CD4-positive, alpha-beta T cell treated with Interleukin-4 for 4 hours (primary cell): ENCODE results near the gene RNF141.
A peak's percentile ranks its signal among the peaks of the same experiment; 100 is the strongest.

Source experiments
- DNase-seq: peaks from one replicate; pipeline ENCODE4 v3.0.0-alpha.2; 2020

Gene RNF141

GRCh38 chr11:10558288-10558687 lies 17.3 kb upstream of the RNF141 start:
- no peak for DNase-seq

GRCh38 chr11:10556590-10556989 lies 15.6 kb upstream of the RNF141 start:
- no peak for DNase-seq

DNA sequence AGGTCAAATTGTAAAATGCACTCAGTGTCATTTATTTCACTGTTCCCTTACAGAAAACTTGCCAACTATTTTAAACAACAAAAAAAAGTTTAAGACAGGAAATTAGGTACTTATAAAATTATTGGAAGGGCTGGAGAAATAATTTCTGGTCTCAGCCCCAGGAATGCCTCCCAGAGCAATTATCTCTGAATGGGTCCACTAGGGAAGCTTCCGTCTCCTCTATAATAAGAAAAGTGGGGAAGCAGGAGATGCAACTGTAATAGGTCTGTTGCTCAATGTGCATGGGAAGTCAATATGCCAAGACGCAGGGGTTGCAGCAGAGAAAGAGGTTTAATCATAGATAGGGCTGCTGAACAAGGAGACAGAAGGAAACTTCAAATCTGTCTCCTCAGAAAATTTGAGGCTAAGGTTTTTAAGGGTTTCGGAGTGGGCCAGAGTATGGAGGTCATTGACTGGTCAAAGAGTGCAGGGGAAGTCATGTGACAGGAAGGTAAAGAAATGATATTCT lies 10.9 kb upstream of the RNF141 start:
- DNase-seq: no peak

GRCh38 chr11:10551290-10551592 lies 10.3 kb upstream of the RNF141 start:
- DNase-seq: no peak

GRCh38 chr11:10550503-10551289 lies 9.7 kb upstream of the RNF141 start:
- DNase-seq: no peak

GRCh38 chr11:10544491-10545465 lies 3.8 kb upstream of the RNF141 start:
- DNase-seq: no peak

DNA sequence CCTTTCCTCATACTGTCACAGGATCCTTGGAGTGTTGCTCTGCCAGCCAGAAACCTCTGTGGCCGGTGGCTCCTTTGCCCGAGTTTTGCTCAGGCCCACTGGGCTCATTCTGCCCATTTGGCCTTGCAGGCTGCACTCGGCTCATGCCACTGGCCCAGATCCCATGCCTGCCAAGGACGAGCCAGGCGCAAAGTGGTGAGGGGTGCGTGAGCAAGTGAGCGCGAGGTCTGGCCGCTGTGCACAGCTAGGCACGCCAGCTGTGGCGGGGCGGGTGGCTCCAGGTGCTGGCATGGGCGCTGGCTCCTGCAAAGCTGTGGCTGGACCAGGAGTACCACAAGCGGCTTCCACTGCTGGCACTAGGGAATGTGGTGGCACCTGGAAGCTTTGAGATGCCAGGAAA lies 2.8 kb upstream of the RNF141 start:
- DNase-seq: no peak

GRCh38 chr11:10542776-10543175 lies 1.8 kb upstream of the RNF141 start:
- no peak for DNase-seq

DNA sequence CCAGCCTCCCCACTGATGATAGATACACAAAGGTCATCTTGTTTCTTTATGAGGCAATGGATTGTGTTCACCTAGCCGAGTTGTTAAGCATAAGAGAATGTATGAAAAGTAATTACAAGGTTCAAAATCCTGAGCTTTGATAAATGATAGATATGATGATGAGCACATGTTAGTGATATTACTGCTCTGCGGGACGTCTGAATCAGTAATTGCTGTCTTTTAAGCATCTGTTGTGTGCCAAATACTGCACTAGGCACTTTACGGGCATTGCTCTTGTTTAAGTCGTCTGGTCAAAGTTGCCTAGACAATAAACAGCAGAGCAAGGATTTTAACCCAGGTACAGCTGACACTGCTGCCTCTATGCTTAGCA lies 559 bp upstream of the RNF141 start:
- DNase-seq: no peak

- DNase-seq: no peak
These were observed 457 bp downstream of the RNF141 start for GRCh38 chr11:10540546-10540914.

- DNase-seq: no peak
These were observed 1.6 kb downstream of the RNF141 start for GRCh38 chr11:10539339-10539738.

DNA sequence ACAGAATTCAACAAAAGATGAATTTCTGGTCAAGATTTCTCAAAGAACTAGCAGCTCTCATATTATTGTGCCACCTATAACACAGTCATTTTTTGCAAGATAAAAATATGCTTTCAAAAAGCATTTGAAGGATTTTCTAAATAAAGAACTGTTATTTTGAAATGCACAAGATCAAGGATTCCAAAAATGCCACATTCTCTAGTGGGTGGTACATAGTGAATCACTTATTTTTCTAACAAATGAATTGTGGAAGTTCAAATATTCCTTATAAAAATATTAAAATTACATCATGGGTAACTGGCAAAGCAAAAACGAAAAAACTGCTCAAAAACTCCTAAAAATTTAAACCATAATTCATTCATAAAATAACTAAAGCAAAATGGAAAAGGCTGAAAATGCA lies 2.1 kb downstream of the RNF141 start:
- DNase-seq: no peak

DNA sequence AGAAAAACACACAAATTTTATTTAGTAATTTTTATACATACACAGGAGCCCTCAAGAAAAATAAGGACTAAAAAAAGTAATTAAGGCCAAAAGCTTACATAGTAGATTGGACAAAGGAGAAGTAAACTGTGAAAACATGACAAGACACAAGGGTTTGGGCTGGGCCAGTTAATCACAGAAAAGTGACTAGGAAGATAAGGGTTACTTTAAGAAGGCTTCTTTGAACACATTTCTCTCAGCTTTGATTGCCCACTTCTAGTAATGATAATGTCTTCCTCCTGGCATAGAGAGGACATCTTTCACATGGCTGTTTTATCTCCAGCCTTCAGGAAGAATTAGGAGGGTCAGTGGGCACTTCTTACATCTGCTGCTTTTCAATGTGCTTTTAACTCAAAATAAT lies 3.4 kb downstream of the RNF141 start:
- DNase-seq: no peak

DNA sequence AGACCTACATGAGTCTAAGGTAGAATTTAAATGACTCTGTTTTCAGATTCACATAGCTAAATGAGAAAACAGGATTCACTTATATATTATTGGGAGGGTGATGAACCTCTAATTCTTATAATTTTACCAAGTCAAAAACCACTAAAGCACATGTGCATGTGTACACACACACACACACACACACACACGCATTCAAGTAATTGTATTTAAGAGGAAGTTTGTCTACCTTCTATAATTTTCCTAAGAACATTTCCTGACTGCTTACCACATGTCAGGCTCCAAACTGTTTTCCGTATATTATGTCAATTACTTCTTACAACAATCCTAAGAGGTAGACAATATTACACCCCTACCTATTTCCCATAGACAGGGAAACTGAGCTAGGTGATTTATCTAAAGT lies 6.7 kb downstream of the RNF141 start:
- DNase-seq: no peak

- DNase-seq: no peak
These were observed 7.7 kb downstream of the RNF141 start for GRCh38 chr11:10533323-10533722.

DNA sequence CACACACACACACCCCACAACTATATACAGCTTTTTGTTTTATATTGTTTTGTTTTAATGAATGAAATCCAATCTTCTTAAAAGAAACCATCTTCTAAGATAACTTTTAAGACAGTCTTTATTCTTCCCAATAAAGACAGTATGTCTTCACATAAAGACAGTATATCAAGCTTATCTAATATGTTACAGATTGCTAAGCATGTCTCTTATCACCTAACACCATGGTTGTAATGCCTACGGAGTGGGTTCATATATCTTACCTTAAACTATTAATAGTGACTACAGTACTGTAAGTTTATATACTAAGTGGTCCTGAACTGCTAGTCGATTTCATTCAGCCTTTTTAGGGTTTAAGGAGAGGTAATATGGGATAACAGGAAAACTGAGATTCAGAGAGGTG lies 8.5 kb downstream of the RNF141 start:
- DNase-seq: no peak

DNA sequence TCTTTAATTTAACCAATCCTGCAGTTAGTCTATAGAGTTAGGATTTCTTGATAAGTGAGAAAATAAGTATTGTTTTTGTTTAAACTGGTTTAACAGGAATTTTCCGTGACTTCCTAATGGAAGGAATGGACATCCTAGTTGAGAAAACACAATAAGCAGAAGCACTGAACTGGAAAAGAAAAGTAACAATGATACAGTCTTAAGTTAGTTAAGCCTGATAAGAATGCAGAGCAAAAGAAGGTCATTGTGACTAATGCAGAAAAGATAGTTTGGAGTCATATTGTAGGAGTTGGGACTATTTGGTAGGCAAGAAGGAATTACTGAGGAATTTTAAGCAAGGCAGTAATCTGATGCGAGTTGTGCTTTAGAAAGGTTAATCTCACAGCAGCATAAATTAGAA lies 11.7 kb downstream of the RNF141 start:
- no peak for DNase-seq

- DNase-seq: no peak
These were observed 12.9 kb downstream of the RNF141 start for GRCh38 chr11:10528121-10528520.

- DNase-seq: peak; percentile 9
These were observed 13.7 kb downstream of the RNF141 start for GRCh38 chr11:10526974-10527918.

GRCh38 chr11:10524471-10524870 lies 16.5 kb downstream of the RNF141 start:
- DNase-seq: no peak

DNA sequence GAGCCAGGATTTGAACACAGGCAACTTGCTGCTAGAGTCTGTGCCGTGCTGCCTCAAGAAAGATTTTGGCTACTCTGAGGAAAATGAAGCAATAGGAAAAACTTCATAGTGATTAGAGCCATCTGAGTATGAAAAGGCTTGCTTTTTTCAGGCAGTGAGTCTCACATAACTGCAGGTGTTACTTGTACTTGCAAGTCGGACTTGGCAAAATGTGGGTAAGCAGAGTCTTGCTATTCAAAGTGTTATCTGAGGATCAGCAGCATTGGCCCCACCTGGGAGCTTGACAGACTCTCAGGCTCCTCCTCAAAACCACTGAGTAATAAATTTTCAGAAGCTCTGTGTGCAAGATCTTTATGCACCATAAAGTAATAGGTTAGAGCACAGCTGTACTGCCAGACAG lies 18.1 kb downstream of the RNF141 start:
- DNase-seq: no peak

DNA sequence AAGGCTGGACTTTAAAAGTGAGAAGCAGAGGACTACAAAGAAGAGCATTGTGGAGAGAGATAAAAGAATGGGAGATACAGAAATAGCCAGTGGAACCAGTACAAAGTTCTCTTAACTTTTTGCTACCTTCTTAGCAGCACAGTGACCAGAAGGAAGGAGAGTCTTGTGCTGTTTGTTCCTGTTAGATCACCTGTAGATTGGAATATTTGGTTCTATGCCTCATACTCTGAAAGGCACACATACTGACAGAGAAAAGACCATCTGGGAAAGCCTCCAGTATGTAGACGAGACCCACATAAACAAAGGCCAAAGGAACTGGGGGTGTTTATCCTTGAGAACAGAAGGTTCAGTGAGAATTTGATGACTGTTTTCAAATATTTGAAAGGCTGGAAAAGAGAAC lies 18.7 kb downstream of the RNF141 start:
- DNase-seq: no peak

DNA sequence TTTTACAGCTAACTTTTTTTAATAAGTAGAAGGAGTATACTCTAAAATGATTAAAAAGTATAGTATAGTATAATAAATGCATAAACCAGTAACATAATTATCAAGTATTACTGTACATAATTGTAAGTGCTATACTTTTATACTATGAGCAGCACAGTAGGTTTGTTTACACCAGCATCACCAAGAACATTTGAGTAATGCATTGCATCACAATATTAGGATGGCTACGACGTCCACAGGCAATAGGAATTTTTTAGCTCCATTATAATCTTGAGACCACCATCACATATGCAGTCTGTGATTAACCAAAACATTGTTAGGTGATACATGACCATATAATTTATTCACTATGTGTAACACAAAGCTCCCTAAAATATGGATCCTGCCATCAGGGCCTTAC lies 20.4 kb downstream of the RNF141 start:
- DNase-seq: no peak
